GM10248 (cell line): ENCODE results near the gene OR10A4.
"Not testable (repeated sequence)": the region's sequence is repeated elsewhere in the genome, so short reads cannot be mapped to it uniquely, and the experiment has no call there.

ENCODE experiments used
- CTCF ChIA-PET: fragments of 300-600 bp; sonication (Branson Sonifier 250); formaldehyde crosslinking; extraction: SDS; loops from one replicate; lab custom pipeline; 2021; ENCODE audit warnings: antibody characterized with exemption; lab: Yijun Ruan, JAX
- POLR2A ChIA-PET: fragments of 350-650 bp; sonication (Branson Sonifier 250); formaldehyde crosslinking; extraction: SDS; loops from one replicate; lab custom pipeline; 2020; ENCODE audit warnings: antibody characterized with exemption; lab: Yijun Ruan, JAX
- DNase-seq: peaks from one replicate; pipeline ENCODE4 v3.0.0; 2012; ENCODE audit errors: extremely low spot score
- TF ChIP-seq, protein P1 (sequence below): IDR thresholded peaks from 2 replicates; pipeline ENCODE4 v1.5.1; 2012; ENCODE audit warnings: mild to moderate bottlenecking, low read depth; ENCODE audit errors: extremely low read depth, missing control alignments, control extremely low read depth

OR10A4 gene

DNA sequence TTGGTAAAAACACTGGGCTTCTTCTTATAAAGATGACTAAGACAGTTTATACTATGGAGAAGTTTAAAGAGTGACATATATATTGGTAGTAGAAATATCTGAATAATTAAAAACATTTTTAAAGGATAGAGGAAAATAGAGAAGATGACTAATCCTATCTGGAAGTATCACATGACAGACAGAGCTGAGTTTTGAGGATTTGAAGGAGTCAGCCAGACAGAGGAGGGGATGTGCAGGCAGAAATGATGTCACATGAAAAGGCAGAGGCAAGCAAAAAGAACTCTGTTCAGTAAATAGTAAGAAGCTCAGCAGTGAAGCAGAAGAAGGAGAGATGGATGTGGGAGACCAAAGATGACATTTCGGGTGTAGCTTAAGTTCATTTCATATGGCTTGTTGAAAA, 12.0 kb upstream of the OR10A4 start:
- ChIA-PET POLR2A (no interaction called here), CTCF (interaction anchor here (1.2 to 1.6 kb wide), 2 partner anchors 39 to 233 kb away, joined by 4 read pairs; no protein-coding TSS in a partner anchor)
- no peak for DNase-seq
- TF ChIP-seq, protein P1, sequence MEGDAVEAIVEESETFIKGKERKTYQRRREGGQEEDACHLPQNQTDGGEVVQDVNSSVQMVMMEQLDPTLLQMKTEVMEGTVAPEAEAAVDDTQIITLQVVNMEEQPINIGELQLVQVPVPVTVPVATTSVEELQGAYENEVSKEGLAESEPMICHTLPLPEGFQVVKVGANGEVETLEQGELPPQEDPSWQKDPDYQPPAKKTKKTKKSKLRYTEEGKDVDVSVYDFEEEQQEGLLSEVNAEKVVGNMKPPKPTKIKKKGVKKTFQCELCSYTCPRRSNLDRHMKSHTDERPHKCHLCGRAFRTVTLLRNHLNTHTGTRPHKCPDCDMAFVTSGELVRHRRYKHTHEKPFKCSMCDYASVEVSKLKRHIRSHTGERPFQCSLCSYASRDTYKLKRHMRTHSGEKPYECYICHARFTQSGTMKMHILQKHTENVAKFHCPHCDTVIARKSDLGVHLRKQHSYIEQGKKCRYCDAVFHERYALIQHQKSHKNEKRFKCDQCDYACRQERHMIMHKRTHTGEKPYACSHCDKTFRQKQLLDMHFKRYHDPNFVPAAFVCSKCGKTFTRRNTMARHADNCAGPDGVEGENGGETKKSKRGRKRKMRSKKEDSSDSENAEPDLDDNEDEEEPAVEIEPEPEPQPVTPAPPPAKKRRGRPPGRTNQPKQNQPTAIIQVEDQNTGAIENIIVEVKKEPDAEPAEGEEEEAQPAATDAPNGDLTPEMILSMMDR: no peak

DNA sequence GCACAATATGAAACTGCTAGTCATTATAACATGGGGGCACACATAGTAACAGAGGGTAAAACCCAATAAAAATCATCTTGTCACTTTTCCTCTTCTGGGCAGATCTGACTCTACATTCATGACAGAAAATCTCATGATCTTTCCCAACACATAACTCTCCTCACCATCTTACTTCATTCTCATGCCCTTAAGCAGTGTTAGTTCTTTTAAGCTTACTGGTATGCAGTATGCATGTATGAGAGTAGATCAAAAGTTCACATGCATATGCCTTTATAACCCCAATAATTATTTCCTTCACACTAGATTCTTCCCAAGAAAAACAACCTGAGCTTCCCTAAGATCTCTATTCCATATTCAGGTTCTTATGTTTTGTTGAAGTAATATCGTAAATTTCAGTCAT, 5.1 kb upstream of the OR10A4 start:
- TF ChIP-seq, protein P1: no peak
- DNase-seq: no peak
- CTCF ChIA-PET: interaction anchor here (1.2 kb wide), 1 partner anchor 10 kb away, joined by 3 read pairs; no protein-coding TSS in a partner anchor
- POLR2A ChIA-PET: no interaction called here

DNA sequence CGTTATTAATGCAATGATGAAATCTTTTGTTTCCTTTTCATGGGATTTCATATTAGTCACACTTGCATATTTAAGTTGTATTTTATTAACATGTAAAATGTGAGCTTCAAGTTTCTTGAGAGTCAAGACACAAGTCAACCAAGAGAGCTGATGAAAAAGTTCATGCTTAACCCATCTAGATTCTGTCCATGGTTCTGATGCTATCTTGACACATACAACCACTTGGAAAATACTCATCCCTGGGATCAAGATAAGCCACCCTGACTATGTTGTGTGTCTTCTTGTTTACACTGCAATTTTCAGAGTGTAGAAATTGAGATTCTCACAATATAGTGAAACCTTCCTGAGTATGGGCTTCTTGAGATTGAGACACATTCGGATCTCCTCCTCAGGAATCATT, 664 bp upstream of the OR10A4 start:
- ChIA-PET POLR2A (no interaction called here), CTCF (interaction anchor here (0.7 to 1.2 kb wide), 4 partner anchors 9 to 21 kb away, joined by 3 to 4 read pairs (median 3); no protein-coding TSS in a partner anchor)
- DNase-seq: no peak
- TF ChIP-seq, protein P1: no peak

DNA sequence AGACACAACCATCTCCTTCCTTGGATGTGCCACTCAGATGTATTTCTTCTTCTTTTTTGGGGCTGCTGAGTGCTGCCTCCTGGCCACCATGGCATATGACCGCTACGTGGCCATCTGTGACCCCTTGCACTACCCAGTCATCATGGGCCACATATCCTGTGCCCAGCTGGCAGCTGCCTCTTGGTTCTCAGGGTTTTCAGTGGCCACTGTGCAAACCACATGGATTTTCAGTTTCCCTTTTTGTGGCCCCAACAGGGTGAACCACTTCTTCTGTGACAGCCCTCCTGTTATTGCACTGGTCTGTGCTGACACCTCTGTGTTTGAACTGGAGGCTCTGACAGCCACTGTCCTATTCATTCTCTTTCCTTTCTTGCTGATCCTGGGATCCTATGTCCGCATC, 489 bp downstream of the OR10A4 start:
- DNase-seq: no peak
- POLR2A ChIA-PET: no interaction called here
- CTCF ChIA-PET: no interaction called here
- TF ChIP-seq, protein P1: no peak

DNA sequence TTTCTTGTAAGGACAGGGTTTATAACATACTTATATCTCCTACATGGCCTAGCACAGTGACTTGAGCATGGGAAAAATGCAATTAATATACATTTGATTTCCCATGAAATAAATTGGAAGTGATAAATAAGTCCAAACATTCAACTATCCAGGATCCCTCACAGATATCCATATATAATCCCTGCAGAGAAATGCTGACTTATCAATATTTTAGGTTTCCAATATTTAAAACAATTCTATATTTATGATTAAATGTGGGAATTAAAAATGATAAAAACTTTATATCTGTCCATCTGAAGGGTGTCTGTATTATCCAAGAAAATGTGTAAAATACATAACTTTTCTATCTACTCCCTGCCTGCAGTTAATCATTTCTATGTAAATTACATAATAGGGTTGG, 6.3 kb downstream of the OR10A4 start:
- ChIA-PET CTCF (no interaction called here), POLR2A (no interaction called here)
- no peak for DNase-seq
- TF ChIP-seq, protein P1: no peak

DNA sequence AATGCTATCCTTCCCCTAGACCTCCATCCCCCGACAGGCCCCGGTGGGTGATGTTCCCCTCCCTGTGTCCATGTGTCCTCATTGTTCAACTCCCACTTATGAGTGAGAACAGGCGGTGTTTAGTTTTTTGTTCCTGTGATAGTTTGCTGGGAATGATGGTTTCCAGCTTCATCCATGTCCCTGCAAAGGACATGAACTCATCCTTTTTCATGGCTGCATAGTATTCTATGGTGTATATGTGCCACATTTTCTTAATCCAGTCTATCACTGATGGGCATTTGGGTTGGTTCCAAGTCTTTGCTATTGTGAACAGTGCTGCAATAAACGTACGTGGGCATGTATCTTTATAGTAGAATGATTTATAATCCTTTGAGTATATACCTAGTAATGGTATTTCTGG, 11.3 kb downstream of the OR10A4 start:
- DNase-seq, POLR2A ChIA-PET, CTCF ChIA-PET: not testable (repeated sequence)

DNA sequence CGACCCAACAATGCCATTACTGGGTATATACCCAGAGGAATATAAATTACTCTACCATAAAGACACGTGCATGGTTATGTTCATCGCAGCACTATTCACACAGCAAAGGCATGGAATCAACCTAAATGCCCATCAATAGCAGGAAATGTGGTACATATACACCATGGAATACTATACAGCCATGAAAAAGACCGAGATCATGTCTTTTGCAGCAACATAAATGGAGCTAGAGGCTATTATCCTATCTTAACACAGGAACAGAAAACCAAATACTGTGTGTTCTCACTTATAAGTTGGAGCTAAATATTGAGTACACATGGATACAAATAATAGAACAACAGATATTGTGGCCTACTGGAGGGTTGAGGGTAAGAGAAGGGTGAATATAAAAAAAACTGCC, 12.4 kb downstream of the OR10A4 start:
- POLR2A ChIA-PET: no interaction called here
- CTCF ChIA-PET: interaction anchor here (1.4 to 1.6 kb wide), 2 partner anchors 13 to 76 kb away, joined by 3 to 4 read pairs; no protein-coding TSS in a partner anchor
- no peak for DNase-seq
- TF ChIP-seq, protein P1: no peak
